ENCODE data around the gene CEP295NL.

CEP295NL gene

GRCh38 chr17:78884876-78885667 is 17.9 kb downstream of the CEP295NL start:
- H3K4me3 ChIP-seq (ENCODE audit: low read depth, low read length): no peak overlapping the region

DNA sequence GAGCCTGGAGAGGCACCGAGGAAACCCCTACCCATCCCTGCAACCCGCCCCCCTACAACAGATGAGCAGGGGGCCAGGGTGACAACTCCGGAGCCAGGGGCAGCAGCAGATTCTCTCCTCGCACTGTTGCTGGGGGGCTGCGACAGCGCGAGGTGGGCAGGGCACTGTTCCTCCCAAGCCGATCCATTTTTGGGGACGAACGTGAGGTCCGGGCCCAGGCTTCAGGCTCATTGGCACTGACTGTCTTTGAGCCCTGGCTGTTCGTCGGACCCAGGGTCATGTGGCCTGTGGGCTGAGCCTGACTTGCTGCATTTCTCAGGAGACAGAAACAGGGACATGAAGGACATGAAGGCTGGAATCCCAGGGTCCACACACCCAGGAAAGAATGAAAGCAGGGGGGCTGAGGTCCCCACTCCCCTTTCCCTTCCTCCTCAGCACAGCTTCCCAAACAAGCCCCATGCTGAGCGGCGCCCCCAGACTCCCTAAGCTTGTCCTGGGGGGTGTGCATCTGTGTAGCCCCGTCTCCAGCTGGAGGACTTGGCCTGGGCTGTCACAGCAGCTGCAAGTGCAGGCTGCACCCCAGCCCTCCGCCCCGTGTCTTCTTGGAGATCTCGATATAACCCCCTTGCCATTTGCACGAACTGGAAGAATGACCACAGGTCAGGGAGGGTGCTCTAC is 18.7 kb downstream of the CEP295NL start:
- in situ Hi-C loops (cut with HindIII; ENCODE audit: low pct_ligation_motif_present, low sequenced_read_pairs): no loop called here
- H3K27ac ChIP-seq: peak overlapping the region; percentile 89
- H3K4me3 ChIP-seq (ENCODE audit: low read depth, low read length): peak overlapping the region; percentile 37
- H3K27me3 ChIP-seq (replicated peaks): no peaks in the 10 kb centered on the region
- TF ChIP-seq CTCF (IDR thresholded peaks at IDR 0.05; ENCODE audit: low read depth, low read length, missing control alignments): no peak
- H3K36me3 ChIP-seq (replicated peaks): peaks cover 2% of the 10 kb centered on the region
- no peak for DNase-seq

More at GRCh38 chr17:78884876-78885667, 17.9 kb downstream of the CEP295NL start:
- Histone ChIP-seq H3K27ac (no peak overlapping the region), H3K27me3 (replicated peaks) (no peaks in the 10 kb centered on the region), H3K36me3 (replicated peaks) (peaks cover 2% of the 10 kb centered on the region)
- no peak for DNase-seq
- TF ChIP-seq CTCF (IDR thresholded peaks at IDR 0.05; ENCODE audit: low read depth, low read length, missing control alignments): no peak
- in situ Hi-C loops (cut with HindIII; ENCODE audit: low pct_ligation_motif_present, low sequenced_read_pairs): no loop called here

DNA sequence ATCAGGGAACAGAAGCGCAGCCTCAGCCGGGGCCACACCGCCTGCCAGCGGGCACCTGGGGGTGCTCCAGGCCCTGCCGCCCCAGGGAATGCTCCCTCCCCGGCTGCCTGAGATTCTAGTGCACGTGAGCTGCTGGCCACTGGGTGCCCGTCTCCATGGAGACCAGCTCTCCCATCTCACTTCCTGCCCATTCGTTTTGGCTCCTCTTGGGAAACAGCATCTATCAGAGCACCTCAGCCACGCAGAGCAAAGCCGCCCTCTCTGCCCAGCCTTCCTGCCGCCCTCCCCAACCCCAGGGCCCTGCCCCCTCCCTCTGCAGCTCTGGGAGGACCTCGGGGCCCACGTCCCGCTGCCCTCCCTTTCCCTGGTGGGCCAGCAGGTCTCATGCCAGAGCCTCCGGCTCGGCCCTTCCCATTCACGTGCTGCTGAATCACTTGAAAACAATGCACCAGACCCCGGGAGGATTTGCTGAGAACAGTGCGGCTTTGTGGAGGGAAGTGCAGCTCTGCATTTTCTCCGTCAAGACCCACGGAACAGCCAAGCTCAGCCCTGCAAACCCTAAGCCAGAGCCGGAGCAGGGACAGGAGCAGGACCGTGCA is 19.4 kb downstream of the CEP295NL start:
- TF ChIP-seq CTCF (IDR thresholded peaks at IDR 0.05; ENCODE audit: low read depth, low read length, missing control alignments): no peak
- peak; percentile 89 for DNase-seq
- Histone ChIP-seq H3K27me3 (replicated peaks) (no peaks in the 10 kb centered on the region), H3K27ac (peak overlapping the region; percentile 89), H3K36me3 (replicated peaks) (peaks cover 2% of the 10 kb centered on the region), H3K4me3 (ENCODE audit: low read depth, low read length) (peak overlapping the region; percentile 37)
- in situ Hi-C loops (cut with HindIII; ENCODE audit: low pct_ligation_motif_present, low sequenced_read_pairs): no loop called here

DNA sequence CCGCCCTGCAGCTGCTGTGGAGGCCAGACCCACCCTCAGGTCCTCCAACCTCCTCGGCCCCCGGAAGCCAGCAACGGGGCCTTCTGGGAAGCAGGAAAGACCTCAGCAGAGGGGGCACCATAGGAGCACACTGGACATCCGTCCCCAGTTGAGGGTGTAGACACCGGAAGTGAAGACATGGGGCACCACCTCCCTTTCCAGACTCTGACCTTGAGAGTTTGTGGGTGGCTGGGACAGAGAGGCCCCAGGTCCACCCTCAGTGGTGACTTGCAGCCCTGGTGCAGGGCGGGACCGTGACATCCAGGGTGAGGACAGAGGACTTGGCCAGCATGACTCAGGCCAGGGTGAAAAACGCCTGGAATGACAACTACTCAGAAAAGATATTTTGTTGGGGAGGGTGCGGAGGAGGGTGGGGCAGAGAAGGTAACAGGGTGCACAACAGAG is 19.9 kb downstream of the CEP295NL start:
- Histone ChIP-seq H3K27me3 (replicated peaks) (no peaks in the 10 kb centered on the region), H3K36me3 (replicated peaks) (peaks cover 2% of the 10 kb centered on the region), H3K27ac (peak overlapping the region; percentile 89), H3K4me3 (ENCODE audit: low read depth, low read length) (peak overlapping the region; percentile 37)
- DNase-seq: peak; percentile 61
- in situ Hi-C loops (cut with HindIII; ENCODE audit: low pct_ligation_motif_present, low sequenced_read_pairs): no loop called here
- no peak for TF ChIP-seq CTCF (IDR thresholded peaks at IDR 0.05; ENCODE audit: low read depth, low read length, missing control alignments)

DNA sequence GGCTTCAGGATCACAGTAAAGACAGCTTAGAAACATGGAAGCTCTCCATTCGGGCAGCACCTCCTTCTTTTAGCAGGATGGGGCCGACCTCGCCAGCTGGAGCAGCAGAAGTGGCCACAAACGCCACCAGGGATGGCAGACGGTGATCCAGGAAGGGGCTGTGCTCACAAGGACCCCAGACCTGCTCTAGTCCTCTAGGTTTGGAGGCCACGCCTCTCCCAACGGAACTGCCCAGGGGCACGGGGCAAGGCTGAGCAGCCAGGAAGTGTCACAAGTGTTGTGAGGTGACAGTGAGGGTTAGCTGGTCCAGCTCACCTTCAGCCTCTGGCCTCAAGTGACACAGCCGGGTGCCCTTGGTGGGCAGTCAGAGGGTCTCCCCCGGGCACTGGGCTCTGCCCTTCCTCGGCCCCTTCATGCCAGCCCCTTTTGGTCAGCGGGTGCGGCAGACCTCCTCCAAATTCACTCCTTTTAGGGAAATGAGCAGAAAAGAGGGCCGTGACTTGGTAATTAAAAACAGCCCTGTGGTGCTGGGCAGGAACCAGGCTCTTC is 20.4 kb downstream of the CEP295NL start:
- TF ChIP-seq CTCF (IDR thresholded peaks at IDR 0.05; ENCODE audit: low read depth, low read length, missing control alignments): no peak
- no peaks in the 10 kb centered on the region for H3K27me3 ChIP-seq (replicated peaks)
- DNase-seq: no peak
- peaks cover 4% of the 10 kb centered on the region for H3K36me3 ChIP-seq (replicated peaks)
- in situ Hi-C loops (cut with HindIII; ENCODE audit: low pct_ligation_motif_present, low sequenced_read_pairs): no loop called here
- H3K4me3 ChIP-seq (ENCODE audit: low read depth, low read length): no peak overlapping the region
- peak overlapping the region; percentile 89 for H3K27ac ChIP-seq

All from brain microvascular endothelial cell (primary cell).